ENCODE results near the gene CPEB3.
A peak's percentile ranks its signal among the peaks of the same experiment; 100 is the strongest.
"Not testable (repeated sequence)": the region's sequence is repeated elsewhere in the genome, so short reads cannot be mapped to it uniquely, and the experiment has no call there.

Gene CPEB3

DNA sequence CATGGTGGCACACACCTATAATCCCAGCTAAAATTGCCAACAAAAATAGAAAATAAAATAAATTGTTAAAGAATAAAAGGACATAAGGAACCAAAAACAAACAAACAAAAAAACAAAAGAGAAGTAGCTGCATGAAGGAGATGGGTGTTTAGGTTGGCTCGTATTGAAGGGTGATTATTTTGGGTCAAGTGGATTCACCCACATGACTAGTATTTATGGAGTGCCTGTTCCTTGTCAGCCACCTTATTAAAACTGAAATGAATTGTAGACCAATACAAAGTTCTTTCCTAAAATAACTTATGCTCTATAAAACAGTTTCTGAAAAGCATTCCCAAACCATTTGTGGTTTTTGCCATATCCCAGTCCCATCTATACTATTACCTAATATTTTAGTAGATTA is 228.6 kb downstream of the CPEB3 start:
- no peak for DNase-seq (ENCODE audit: low read depth, low spot score)
- no peak overlapping the region for H3K27ac ChIP-seq

DNA sequence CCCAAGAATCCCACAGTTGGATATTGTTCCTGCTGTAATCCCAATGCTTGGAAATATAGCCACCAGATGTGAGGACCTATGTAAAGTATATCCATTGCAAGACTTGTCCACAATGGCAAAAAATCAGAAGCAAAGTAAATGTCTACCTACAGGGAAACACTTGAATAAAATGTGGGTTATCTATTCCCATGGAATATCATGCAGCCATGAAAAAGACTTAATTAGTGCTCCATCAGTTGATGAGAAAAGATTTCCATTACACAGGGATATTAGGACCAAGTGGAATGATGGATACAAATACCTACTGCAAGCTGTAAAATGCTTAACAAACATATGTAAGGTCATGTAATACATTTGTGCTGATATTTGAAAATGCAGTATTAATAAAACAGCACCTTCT is 236.1 kb downstream of the CPEB3 start:
- no peak overlapping the region for H3K27ac ChIP-seq
- DNase-seq (ENCODE audit: low read depth, low spot score): no peak

DNA sequence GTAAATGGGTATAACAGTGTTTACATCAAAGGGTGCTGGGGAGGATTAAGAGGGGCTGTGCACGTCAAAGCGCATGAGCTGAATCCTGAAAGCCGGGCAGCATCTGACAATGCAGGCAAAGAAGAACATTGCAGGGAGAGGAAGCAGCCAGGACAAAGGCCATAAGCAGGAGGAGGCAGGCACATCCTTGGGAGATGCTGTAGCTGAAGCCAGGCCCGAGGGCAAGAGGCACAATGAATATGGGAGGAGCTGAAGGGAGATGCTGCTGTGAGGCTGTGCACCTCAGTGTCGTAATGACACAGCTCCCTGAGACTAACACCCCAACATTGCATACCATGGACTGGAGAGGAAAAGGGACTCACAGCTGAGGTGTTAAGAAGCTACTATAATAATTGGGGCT is 238.1 kb downstream of the CPEB3 start:
- H3K27ac ChIP-seq: no peak overlapping the region
- DNase-seq (ENCODE audit: low read depth, low spot score): no peak

DNA sequence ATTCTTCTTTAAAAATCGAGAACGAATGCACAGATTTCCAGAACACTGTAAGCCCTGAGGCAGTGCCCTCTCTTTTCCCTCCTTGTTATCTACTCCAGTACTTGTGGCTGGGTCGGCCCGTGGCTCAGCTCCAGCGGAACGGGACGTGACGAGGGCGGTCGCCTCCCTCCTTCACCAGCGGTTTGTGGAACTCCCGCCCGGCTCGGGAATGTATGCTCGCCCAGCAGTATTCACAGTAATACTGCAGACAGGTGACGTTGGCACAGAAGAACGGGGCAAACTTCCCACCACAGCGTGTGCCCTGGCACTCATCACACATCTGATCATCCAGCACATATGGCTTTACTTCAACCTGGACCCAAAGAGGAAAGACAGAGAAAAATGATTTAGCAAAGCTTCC is 238.8 kb downstream of the CPEB3 start:
- H3K27ac ChIP-seq: no peak overlapping the region
- DNase-seq (ENCODE audit: low read depth, low spot score): no peak

DNA sequence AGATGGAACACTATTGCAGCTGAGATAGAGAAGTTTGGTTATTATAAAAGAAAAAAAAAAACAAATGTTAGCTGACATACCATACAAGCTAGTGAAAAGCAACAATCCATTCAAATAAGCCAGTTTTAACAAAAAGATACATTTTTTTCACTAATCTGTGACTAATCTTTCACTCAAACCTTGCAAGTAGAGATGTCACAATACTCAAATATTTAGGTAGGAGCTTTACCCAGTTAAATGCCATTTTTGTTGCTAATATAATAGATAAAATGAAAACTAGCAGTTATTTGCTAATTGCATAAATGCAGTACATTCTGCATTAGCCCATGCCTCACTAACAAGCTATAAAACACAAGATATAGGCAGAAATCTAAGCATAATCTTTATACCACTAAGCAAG is 243.7 kb downstream of the CPEB3 start:
- H3K27ac ChIP-seq: no peak overlapping the region
- DNase-seq (ENCODE audit: low read depth, low spot score): no peak

DNA sequence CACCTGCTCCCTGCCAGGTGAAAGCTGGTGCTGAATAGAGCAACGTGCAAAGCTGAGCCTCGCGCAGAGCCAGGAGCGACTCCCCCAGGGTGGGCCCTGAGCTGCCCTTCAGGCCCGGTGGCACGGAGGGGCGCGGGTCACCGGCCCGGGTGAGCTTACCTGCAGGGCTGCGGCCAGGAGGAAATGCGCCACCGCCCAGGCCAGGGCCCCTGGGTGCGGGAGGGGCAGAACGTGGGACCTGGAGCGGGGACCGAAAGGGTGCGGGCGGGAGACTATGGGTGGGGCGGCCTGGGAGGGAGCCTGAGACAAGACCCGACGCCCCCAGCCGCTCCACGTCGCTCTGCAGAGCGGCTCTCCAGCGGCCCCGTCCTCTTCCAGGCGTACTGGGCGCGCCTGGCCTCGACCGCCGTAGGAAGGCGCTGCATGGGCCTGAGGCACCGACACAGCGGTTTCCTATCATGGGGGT is 245.2 kb downstream of the CPEB3 start:
- DNase-seq (ENCODE audit: low read depth, low spot score): no peak
- no peak overlapping the region for H3K27ac ChIP-seq

DNA sequence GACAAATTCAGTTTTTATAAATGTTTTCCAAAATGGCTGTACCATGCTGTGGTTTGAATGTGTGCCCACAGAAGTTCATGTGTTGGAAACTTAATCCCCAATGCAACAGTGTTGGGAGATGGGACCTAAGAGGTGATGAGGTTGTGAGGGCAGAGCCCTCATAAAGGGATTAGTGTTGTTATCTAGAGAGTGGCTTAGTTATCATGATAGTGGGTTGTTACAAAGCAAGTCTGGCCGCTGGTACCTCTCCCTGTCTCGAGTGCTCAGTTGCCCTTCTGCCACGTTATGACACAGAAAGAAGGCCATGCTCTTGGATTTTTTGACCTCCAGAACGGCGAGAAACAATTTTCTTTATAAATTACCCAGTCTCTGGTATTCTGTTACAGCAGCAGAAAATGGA is 248.3 kb downstream of the CPEB3 start:
- DNase-seq (ENCODE audit: low read depth, low spot score): no peak
- H3K27ac ChIP-seq: no peak overlapping the region

DNA sequence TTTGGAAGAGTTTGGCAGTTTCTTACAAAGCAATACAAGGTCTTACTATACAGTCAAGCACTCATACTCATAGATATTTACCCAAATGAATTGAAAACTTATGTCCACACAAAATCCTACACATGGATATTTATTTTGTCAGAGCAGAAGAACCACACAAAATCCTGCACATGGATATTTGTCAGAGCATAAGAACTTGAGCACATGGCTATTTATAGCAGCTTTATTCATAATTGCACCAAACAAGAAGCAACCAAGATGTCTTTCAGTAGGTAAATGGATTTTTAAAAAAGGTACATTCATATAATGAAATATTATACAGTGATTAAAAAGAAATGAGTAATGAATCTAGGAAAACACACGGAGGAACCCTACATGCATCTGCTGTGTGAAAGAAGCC is 251.9 kb downstream of the CPEB3 start:
- DNase-seq (ENCODE audit: low read depth, low spot score): no peak
- no peak overlapping the region for H3K27ac ChIP-seq

DNA sequence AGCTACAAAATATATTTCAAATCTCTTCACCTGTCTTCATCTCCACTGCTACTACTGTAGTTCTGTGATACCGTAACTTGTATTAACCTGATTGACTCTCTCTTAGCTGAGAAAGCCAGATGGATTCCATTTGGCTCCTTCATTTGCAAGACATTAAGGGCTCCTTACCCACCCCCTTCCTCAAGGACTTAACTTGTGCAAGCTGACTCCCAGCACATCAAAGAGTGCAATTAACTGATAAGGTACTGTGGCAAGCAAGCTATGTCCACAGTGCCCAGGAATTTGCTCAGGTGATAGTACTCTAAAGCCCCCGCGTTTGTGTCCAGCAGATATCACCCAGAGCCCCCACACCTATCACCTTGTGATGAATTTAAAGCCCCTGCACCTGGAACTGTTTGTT is 257.8 kb downstream of the CPEB3 start:
- DNase-seq (ENCODE audit: low read depth, low spot score); H3K27ac ChIP-seq: not testable (repeated sequence)

DNA sequence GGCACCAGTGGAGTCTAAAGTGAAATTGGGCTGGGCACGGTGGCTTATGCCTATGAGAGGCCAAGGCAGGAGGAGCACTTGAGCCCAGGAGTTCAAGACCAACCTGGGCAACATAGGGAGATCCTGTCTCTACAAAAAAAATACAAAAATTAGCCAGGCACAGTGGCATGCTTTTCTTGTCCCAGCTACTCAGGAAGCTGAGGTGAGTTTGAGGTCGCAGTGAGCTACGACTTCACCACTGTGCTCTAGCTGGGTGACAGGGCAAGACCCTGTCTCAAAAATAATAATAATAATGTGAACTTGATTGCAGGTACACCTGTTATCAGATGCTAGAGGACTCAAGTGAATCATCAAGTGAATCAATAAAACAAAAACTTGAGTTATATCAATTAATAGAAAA is 259.3 kb downstream of the CPEB3 start:
- no peak for DNase-seq (ENCODE audit: low read depth, low spot score)
- H3K27ac ChIP-seq: no peak overlapping the region

DNA sequence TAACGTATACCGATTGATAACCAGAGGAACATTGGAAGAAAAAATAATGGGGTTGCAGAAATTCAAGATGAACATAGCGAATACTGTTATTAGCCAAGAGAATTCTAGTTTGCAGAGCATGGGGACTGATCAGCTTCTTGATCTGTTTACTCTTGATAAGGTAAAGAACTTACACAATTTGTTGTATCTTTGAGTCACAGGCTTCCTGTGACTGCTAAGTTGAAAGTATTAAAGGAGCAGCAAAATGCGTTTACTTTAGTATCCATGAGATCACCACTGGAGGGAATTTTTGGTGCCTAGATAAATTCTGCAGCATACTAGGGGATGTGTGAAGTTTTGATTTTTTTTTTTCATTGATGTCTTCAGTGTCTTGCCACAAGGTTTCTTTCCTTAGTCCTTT is 263.7 kb downstream of the CPEB3 start:
- no peak overlapping the region for H3K27ac ChIP-seq
- no peak for DNase-seq (ENCODE audit: low read depth, low spot score)

DNA sequence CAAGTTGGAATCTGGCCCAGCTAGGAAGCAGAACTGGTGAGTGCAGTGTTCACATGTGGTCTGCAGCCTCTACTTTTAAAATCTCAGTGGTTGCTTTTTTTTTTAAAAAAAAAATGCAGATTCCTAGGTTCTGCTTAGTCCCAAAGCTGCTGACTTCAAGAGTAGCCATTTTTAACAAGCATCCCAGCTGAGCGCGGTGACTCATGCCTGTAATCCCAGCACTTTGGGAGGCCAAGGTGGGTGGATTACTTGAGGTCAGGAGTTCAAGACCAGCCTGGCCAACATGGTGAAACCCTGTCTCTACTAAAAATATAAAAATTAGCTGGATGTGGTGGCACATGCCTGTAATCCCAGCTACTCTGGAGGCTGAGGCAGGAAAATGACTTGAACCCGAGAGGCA is 265.5 kb downstream of the CPEB3 start:
- not testable (repeated sequence) for H3K27ac ChIP-seq

DNA sequence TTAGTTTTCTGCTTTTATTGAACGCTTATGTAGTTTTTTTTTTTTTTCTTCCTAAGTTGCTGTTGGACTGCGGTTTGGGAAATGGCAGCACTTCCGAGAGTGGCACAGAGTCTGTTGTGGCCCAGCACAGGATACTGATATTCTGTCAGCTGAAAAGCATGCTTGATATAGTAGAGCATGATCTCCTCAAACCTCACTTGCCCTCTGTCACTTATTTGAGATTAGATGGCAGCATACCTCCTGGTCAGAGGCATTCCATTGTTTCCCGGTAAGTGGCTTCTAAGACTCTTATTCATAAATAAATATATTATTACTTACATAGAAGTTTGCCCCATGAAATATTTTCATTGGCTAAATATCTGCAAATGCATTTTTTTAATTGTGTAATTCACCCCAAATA is 266.2 kb downstream of the CPEB3 start:
- no peak overlapping the region for H3K27ac ChIP-seq
- no peak for DNase-seq (ENCODE audit: low read depth, low spot score)

More for the DNA sequence above, 265.5 kb downstream of the CPEB3 start:
- not testable (repeated sequence) for DNase-seq (ENCODE audit: low read depth, low spot score)

DNA sequence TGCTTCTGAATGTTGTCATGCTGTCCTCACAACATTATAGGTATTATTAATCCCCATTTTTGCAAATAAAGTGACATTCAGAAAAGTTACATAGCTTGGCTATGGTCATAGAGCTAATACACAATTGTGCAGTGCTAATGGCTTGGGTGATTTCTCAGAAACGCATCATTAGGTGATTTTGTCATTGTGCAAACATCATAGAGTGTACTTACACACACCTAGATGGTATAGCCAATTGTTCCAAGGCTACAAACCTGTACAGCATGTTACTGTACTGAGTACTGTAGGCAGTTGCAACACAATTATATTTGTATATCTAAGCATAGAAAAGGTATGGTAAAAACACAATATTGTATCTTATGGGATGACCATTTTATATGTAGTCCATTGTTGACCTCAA is 276.3 kb downstream of the CPEB3 start:
- no peak for DNase-seq (ENCODE audit: low read depth, low spot score)
- H3K27ac ChIP-seq: no peak overlapping the region

DNA sequence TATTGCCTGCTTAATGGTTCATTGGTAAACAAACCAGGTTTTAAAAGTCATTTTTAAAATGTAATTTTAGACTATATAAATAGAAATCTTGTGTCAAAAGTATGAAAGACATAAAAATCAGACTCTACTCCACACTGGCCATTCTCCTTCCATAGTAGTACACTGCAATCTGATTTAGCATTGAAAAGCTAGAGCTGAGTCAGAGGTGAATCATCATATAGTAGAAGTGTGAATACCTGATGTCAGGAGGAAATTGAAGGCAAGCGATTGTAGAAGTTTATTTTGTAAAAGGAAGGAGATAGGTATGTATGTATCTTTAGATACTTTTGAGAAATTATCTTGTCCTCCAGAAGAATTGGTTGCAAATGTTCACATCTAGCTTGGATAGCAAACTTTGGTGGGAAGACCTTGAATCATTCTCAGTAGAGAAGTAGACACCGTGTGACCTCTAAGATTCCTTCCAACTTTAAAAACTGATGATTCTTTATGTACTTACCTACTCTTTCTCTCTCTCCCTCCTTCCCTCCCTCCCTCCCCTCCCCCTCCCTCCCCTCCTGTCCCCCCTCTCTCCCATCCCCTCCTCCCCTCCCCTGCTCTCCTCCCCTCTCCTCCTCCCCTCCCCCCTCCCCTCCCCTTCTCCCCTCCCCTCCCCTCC is 279.2 kb downstream of the CPEB3 start:
- DNase-seq (ENCODE audit: low read depth, low spot score): peak; percentile 6
- H3K27ac ChIP-seq: peak overlapping the region; percentile 6

DNA sequence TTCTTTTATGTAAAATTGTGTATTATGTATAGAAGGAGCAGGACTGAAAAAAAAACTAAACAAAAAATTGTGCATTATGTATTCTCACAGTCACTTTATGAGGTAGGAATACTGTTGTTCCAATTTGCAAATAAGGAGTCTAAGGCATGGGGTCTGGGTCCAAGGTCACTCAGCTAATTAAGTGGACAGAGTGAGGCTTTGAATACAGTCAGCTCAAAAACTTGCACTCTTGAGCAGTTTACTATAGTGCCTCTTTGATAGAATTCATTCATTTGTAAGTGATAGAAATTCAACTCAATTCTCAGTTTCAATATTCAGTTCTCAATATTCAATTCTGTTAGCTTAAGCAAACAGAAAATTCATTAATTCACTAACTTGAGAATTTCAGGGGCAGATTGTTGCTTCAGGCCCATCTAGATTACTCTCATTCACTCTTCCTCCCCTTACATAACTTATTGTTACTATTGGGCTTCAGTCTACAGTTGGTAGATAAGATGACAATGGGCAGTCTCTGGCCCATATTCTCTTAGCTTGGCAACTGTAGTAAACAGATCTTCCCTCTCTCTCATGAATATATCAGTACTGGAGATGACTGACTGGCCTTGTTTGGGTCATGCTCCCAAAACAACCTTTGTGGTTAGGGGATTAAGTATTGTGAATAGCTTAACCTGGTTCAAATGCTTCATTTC is 280.7 kb downstream of the CPEB3 start:
- no peak for DNase-seq (ENCODE audit: low read depth, low spot score)
- no peak overlapping the region for H3K27ac ChIP-seq

DNA sequence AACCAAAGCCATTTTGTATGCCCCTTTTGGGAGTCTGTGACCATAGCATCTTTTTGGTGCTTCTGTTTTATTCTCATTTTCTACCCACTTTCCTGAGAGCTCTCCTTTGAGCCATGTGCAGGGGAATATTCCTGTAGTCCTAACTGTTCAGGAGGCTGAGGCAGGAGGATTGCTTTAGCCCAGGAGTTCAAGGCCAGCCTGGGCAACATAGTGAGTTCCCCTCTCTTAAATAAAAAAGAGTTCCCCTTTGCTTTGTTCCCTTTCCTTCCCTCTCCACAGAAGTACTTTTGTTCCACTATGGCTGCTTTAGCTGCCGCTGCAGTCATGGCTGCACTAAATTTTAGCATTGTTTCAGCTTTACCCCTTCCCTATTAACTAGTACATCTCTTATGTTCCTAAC is 281.4 kb downstream of the CPEB3 start:
- H3K27ac ChIP-seq: no peak overlapping the region
- no peak for DNase-seq (ENCODE audit: low read depth, low spot score)

DNA sequence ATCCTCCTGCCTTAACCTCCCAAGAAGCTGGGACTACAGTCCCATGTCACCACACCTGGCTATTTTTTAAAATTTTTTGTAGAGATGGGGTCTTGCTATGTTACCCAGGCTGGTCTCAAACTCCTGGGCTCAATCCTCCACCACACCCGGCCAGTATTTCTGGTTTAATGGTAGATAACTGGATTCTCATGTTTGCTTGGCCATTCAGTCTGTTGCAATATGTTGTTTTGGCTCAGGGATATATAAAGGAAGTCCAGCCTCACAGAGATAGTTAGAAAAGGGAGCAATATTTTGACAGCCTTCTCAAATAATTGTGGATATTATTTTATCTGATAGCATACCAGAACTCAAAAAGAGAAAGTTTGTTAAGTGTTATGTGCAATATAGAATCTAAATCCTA is 284.9 kb downstream of the CPEB3 start:
- no peak overlapping the region for H3K27ac ChIP-seq
- no peak for DNase-seq (ENCODE audit: low read depth, low spot score)

DNA sequence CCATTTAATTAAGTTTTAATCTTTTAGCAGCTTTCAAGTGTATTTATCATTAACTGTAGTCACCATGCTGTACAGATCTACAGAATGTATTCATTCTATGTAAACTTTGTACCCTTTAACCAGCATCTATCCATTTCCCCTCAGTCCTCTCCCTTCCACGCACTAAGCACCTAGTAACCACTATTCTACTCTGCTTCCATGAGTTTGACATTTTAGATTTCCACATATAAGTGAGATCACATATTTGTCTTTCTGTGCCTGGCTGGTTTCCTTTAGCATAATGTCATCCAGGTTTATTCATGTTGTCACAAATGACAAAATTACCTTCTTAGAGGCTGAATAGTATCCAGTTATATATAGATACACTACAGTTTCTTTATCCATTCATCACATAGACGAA is 287.6 kb downstream of the CPEB3 start:
- H3K27ac ChIP-seq: no peak overlapping the region
- DNase-seq (ENCODE audit: low read depth, low spot score): no peak

DNA sequence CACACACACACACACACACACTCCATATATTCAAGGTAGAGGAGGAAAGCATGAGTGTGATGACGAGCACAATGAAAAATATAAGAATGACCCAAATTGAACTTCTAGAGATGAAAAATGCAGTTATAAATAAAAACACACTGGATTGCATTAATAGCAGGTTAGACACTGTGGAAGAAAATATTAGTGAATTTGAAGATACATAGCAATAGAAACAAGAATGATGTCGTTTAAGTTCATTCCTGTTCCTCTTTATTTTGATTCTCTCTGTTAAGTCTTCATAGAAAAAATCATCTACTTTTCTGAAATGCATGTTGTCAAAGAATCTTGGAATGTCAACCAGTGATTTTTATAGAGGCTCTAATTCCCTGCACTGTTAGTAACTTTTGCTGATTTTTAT is 288.9 kb downstream of the CPEB3 start:
- no peak for DNase-seq (ENCODE audit: low read depth, low spot score)
- H3K27ac ChIP-seq: no peak overlapping the region

DNA sequence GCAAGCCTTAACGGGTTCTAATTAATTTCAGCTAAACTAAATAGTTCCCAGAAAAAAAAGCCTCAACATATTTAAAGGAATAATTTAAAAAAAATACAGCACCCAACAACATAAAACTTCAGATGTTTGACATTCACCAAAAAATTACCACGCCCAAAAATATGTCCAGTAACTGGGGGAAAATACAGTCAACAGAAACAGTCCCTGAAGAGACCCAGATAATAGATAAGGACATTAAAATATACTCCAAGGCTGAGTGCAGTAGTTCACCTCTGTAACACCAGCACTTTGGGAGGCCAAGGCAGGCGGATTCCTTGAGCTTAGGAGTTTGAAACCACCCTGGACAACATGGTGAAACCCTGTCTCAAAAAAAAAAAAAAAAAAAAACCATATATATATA is 289.3 kb downstream of the CPEB3 start:
- no peak for DNase-seq (ENCODE audit: low read depth, low spot score)
- no peak overlapping the region for H3K27ac ChIP-seq

All from epithelial cell of prostate (primary cell).